GM12878 (cell line): ENCODE data around the gene SMC3. TPM values are rescaled to one million over a fixed set of nuclear protein-coding genes. Genes with fewer than 3 reads are reported as not detected.

Experiments used
- BHLHE40 ChIP-seq, 2 experiments: fragments of 450-650 bp in 1 of 2; IDR thresholded peaks; 2 replicates each; pipeline ENCODE4 v1.6.1; 2011 to 2017; ENCODE audit warnings: low read depth in 2 of 2, borderline replicate concordance in 1 of 2, improper control_type of control experiment in 1 of 2, low read length in 1 of 2, mild to moderate bottlenecking in 1 of 2
- CBX3 ChIP-seq: fragments of 200-600 bp; sonication (generic); IDR thresholded peaks from 2 replicates; pipeline ENCODE4 v1.6.1; 2016; ENCODE audit warnings: low read depth, borderline replicate concordance
- CREM ChIP-seq: IDR thresholded peaks from 2 replicates; pipeline ENCODE4 v1.6.1; 2014; ENCODE audit warnings: antibody characterized with exemption, low read depth
- EP300 ChIP-seq, 2 experiments: fragments of 150-350 bp in 1 of 2; IDR thresholded peaks; 2 replicates each; pipeline ENCODE4 v1.6.1; 2011 to 2012; ENCODE audit warnings: low read depth in 2 of 2, low read length in 2 of 2, borderline replicate concordance in 1 of 2, improper control_type of control experiment in 1 of 2, inconsistent platforms in 1 of 2; ENCODE audit not compliant: control insufficient read depth in 1 of 2
- GATAD2B ChIP-seq: fragments of 450-650 bp; conservative IDR thresholded peaks from 2 replicates; pipeline ENCODE4 v1.6.1; 2017; ENCODE audit warnings: low read depth, mild to moderate bottlenecking, moderate library complexity
- KLF5 ChIP-seq: fragments of 450-650 bp; IDR thresholded peaks from 2 replicates; pipeline ENCODE4 v1.6.1; 2014; ENCODE audit warnings: mild to moderate bottlenecking; ENCODE audit not compliant: partially characterized antibody
- MXI1 ChIP-seq: fragments of 150-350 bp; IDR thresholded peaks from 2 replicates; pipeline ENCODE4 v1.6.1; 2011; ENCODE audit warnings: low read depth, mild to moderate bottlenecking, inconsistent platforms, low read length, improper control_type of control experiment
- MYC ChIP-seq: IDR thresholded peaks from 2 replicates; pipeline ENCODE4 v1.6.1; 2011; ENCODE audit warnings: mild to moderate bottlenecking, low read length, moderate library complexity, inconsistent platforms; ENCODE audit not compliant: insufficient read depth, insufficient replicate concordance, insufficient read length, severe bottlenecking
- NFIC ChIP-seq: IDR thresholded peaks from 2 replicates; pipeline ENCODE4 v1.6.1; 2012; ENCODE audit warnings: low read depth, mild to moderate bottlenecking, inconsistent platforms, low read length, moderate library complexity
- NFXL1 ChIP-seq: fragments of 450-650 bp; IDR thresholded peaks from 2 replicates; pipeline ENCODE4 v1.6.1; 2017; ENCODE audit warnings: antibody characterized with exemption, mild to moderate bottlenecking, borderline replicate concordance
- PAX5 ChIP-seq: IDR thresholded peaks from 2 replicates; pipeline ENCODE4 v1.6.1; 2011; ENCODE audit warnings: low read depth, low read length, borderline replicate concordance
- POLR2AphosphoS5 ChIP-seq: IDR thresholded peaks from 2 replicates; pipeline ENCODE4 v1.6.1; 2011; ENCODE audit warnings: mild to moderate bottlenecking, low read length, inconsistent platforms
- REST ChIP-seq: IDR thresholded peaks from 2 replicates; pipeline ENCODE4 v1.6.1; 2012; ENCODE audit warnings: mild to moderate bottlenecking, low read depth, low read length
- SREBF2 ChIP-seq: IDR thresholded peaks from 2 replicates; pipeline ENCODE4 v1.6.1; 2012; ENCODE audit warnings: mild to moderate bottlenecking, low read length
- ZNF217 ChIP-seq: fragments of 450-650 bp; IDR thresholded peaks from 2 replicates; pipeline ENCODE4 v1.6.1; 2017; ENCODE audit warnings: antibody characterized with exemption, mild to moderate bottlenecking
- ZNF274 ChIP-seq: IDR thresholded peaks from one replicate; pipeline ENCODE4 v1.8.0; 2011; ENCODE audit not compliant: insufficient read length, insufficient read depth
- polyA plus RNA-seq, 11 experiments: library from polyadenylated mRNA; depleted of rRNA in 4 of 11; unstranded in 6 of 11; stranded (reverse) in 5 of 11; fragments of >200 nt; fragmentation: Nextera tagmentation in 4 of 11; fragmentation: Illumina TruSeq in 1 of 11; extraction: Ambion mirVana in 4 of 11; extraction: Trizol in 1 of 11; gene quantifications; 1 replicate in 1 of 11; 2 replicates in 10 of 11; pipeline versions ENCODE4 v1.2.1 to v1.2.3, GENCODE V29; 2011 to 2016; ENCODE audit warnings: inconsistent platforms in 2 of 11, missing spikeins in 2 of 11, low read depth in 1 of 11
- total RNA-seq, 4 experiments: library from RNA; depleted of rRNA in 3 of 4; stranded (reverse); fragments of >200 nt in 3 of 4; fragmentation: Illumina TruSeq in 1 of 4; extraction: Trizol in 1 of 4; gene quantifications; 2 replicates each; pipeline versions ENCODE4 v1.2.1 to v1.2.3, GENCODE V29; 2013 to 2021
- TF ChIP-seq, protein P1 (sequence below): IDR thresholded peaks from 2 replicates; pipeline ENCODE4 v1.6.1; 2012; ENCODE audit warnings: low read depth, low read length, improper control_type of control experiment
- TF ChIP-seq, protein P2 (sequence below): IDR thresholded peaks from 2 replicates; pipeline ENCODE4 v1.6.1; 2012; ENCODE audit warnings: low read depth, low read length, improper control_type of control experiment
- TF ChIP-seq, protein P3 (sequence below): fragments of 150-350 bp; IDR thresholded peaks from 2 replicates; pipeline ENCODE4 v1.6.1; 2016; ENCODE audit warnings: low read depth, low read length

Gene SMC3
- total and polyA plus RNA-seq, 10 of the 15 experiments (the other 5 are each of a cell fraction or from before 2014, with no cell fraction given) = 30.4 to 123 (median 48.3) TPM

DNA sequence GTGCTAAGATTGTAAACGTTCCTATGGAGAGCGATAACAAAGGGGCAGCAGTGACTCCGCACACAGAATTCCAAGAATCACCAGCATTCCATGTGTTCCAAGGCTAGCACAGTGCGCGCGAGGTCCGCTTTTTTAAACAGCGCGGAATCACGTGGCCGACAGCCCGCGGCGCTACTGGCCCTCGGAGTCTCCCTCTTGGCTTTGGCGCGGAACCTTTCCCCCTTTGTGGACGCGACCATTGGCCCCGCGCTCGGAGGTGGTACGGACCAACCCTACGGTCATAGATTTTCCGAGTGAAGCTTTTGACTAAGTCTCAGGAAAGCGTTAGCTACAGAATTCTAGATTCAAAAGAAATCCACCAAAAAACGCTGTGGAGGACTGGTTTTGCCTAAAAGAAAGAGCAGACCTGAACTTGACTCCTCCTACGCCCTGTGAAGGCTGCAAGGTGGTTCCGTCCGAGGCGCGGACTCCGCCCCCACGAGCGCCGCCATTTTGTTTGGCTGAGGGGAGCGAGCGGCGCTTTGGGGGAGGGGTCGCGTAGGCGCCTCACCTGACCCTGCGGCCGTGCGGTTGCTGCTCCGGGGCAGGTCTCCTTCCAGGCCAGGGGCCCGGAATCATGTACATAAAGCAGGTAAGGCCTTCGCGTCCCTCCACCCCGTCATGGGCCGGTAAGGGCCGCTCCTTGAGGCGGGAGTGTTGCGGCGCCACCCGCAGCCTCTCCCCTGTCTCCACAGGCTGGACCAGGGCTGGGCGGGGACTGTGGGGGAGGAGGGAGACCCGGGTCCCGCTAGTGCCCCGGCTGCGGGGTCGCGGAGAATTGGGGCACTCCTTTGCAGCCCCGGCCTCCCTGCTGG, at the start of gene SMC3 (continued):
- TF ChIP-seq ZNF274 (no peak), PAX5 (0 out of 2 replicates have a peak, but pooled peaks have one; percentile 16), BHLHE40 (IDR thresholded peaks at IDR 0.05; ENCODE audit: borderline replicate concordance in 1 of 2, low read depth in 2 of 2, low read length in 1 of 2) (peak; percentile 97 to 98), REST (0 out of 2 replicates have a peak, but pooled peaks have one; percentile 28), CREM (peak; percentile 35; the same call in 1 of the 2 replicates), NFIC (peak; percentile 77), NFXL1 (no peak), MXI1 (peak; percentile 96), EP300 (IDR thresholded peaks at IDR 0.05; ENCODE audit: borderline replicate concordance in 1 of 2, control insufficient read depth in 1 of 2, low read depth in 2 of 2, low read length in 2 of 2) (peak in 1 of 2 experiments; percentile 67; a peak in 1 of 4 replicates), SREBF2 (no peak), MYC (peak; percentile 57), KLF5 (peak; percentile 100), CBX3 (no peak), GATAD2B (peak; percentile 66; the same call in 1 of the 2 replicates), ZNF217 (no peak), POLR2AphosphoS5 (peak; percentile 81)
- TF ChIP-seq, protein P1, sequence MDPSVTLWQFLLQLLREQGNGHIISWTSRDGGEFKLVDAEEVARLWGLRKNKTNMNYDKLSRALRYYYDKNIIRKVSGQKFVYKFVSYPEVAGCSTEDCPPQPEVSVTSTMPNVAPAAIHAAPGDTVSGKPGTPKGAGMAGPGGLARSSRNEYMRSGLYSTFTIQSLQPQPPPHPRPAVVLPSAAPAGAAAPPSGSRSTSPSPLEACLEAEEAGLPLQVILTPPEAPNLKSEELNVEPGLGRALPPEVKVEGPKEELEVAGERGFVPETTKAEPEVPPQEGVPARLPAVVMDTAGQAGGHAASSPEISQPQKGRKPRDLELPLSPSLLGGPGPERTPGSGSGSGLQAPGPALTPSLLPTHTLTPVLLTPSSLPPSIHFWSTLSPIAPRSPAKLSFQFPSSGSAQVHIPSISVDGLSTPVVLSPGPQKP = peak; percentile 52; the same call in 1 of the 2 replicates
- TF ChIP-seq, protein P2, sequence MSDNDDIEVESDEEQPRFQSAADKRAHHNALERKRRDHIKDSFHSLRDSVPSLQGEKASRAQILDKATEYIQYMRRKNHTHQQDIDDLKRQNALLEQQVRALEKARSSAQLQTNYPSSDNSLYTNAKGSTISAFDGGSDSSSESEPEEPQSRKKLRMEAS = peak; percentile 91
- TF ChIP-seq, protein P3, sequence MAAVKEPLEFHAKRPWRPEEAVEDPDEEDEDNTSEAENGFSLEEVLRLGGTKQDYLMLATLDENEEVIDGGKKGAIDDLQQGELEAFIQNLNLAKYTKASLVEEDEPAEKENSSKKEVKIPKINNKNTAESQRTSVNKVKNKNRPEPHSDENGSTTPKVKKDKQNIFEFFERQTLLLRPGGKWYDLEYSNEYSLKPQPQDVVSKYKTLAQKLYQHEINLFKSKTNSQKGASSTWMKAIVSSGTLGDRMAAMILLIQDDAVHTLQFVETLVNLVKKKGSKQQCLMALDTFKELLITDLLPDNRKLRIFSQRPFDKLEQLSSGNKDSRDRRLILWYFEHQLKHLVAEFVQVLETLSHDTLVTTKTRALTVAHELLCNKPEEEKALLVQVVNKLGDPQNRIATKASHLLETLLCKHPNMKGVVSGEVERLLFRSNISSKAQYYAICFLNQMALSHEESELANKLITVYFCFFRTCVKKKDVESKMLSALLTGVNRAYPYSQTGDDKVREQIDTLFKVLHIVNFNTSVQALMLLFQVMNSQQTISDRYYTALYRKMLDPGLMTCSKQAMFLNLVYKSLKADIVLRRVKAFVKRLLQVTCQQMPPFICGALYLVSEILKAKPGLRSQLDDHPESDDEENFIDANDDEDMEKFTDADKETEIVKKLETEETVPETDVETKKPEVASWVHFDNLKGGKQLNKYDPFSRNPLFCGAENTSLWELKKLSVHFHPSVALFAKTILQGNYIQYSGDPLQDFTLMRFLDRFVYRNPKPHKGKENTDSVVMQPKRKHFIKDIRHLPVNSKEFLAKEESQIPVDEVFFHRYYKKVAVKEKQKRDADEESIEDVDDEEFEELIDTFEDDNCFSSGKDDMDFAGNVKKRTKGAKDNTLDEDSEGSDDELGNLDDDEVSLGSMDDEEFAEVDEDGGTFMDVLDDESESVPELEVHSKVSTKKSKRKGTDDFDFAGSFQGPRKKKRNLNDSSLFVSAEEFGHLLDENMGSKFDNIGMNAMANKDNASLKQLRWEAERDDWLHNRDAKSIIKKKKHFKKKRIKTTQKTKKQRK = no peak
